Activated CD4-positive, alpha-beta T cell treated with anti-CD3 and anti-CD28 coated beads for 36 hours (primary cell): ENCODE results near the gene RNASEL. TPM values are rescaled to one million over a fixed set of nuclear protein-coding genes. Genes with fewer than 3 reads are reported as not detected.
"Not testable (repeated sequence)": the region's sequence is repeated elsewhere in the genome, so short reads cannot be mapped to it uniquely, and the experiment has no call there.

ENCODE experiments used
- ATAC-seq: fragments of 200-7000 bp; cut with Tn5 transposase; one replicate; pipeline ENCODE4 v1.10.0; 2021; ENCODE audit warnings: mild to moderate bottlenecking, moderate library complexity
- CTCF ChIA-PET: fragments of 350-600 bp; sonication (Branson Sonifier 250); formaldehyde crosslinking; loops from one replicate; lab custom pipeline; 2021; ENCODE audit warnings: antibody characterized with exemption; lab: Charles Lee
- POLR2A ChIA-PET: fragments of 350-600 bp; sonication (Branson Sonifier 250); formaldehyde crosslinking; loops from one replicate; lab custom pipeline; 2021; ENCODE audit warnings: antibody characterized with exemption, inconsistent platforms; lab: Charles Lee
- DNase-seq: peaks from one replicate; pipeline ENCODE4 v3.0.0-alpha.2; 2020
- H3K27ac Mint-ChIP-seq: one replicate; pipeline ENCODE4 v1.8.0; 2021; ENCODE audit warnings: mixed read lengths
- H3K27me3 Mint-ChIP-seq: one replicate; pipeline ENCODE4 v1.8.0; 2021; ENCODE audit warnings: mixed read lengths
- H3K36me3 Mint-ChIP-seq: one replicate; pipeline ENCODE4 v1.8.0; 2021; ENCODE audit warnings: low read depth, mixed read lengths
- H3K4me1 Mint-ChIP-seq: one replicate; pipeline ENCODE4 v1.8.0; 2021; ENCODE audit warnings: mixed read lengths
- H3K4me3 Mint-ChIP-seq: one replicate; pipeline ENCODE4 v1.8.0; 2021; ENCODE audit warnings: mild to moderate bottlenecking, moderate library complexity, mixed read lengths
- H3K9me3 Mint-ChIP-seq: one replicate; pipeline ENCODE4 v1.8.0; 2021; ENCODE audit warnings: low read depth, mixed read lengths
- intact Hi-C, 2 experiments: fragments of 100-400 bp; cut with DNase I in 1 of 2; cut with micrococcal nuclease in 1 of 2; formaldehyde crosslinking; loops; one replicate each; pipeline versions ENCODE4 v1.14.2 to v1.15.1; 2022 to 2024; cut with DNase I, micrococcal nuclease
- total RNA-seq, 2 experiments: library from RNA; stranded (reverse); gene quantifications; one replicate each; pipeline ENCODE4 v1.2.3, GENCODE V29; 2021

The RNASEL gene
- 1 to 10 TPM; 3.7 to 4.0 TPM for total RNA-seq

- peak; percentile 74 for DNase-seq
- peak within 1 kb of the TSS; percentile 89 for H3K4me3 Mint-ChIP-seq
- H3K27me3 Mint-ChIP-seq, result no peaks in the 10 kb centered on the region
- POLR2A ChIA-PET, result interaction anchor here (0.7 to 1.4 kb wide), 2 partner anchors 9 to 113 kb away, joined by 4 read pairs; no protein-coding TSS in a partner anchor
- H3K27ac Mint-ChIP-seq, result peak within 1 kb of the TSS; percentile 99
- CTCF ChIA-PET, result interaction anchor here (0.7 to 23.5 kb wide), 12 partner anchors 9 to 503 kb away, joined by 3 to 772 read pairs (median 3); partner anchors contain the start of gene NPL
- peaks cover 45% of the 10 kb centered on the region for H3K4me1 Mint-ChIP-seq
- peaks cover 7% of the 10 kb centered on the region for H3K36me3 Mint-ChIP-seq
- intact Hi-C loops, result loop anchor here in 1 of 2 experiments (1.0 to 2.0 kb wide), 2 partner anchors 200 to 251 kb away; partner anchors contain the start of genes DHX9 and NPL
- peaks cover 2% of the 10 kb centered on the region for H3K9me3 Mint-ChIP-seq
- ATAC-seq, result peak; percentile 92
Observed at GRCh38 chr1:182588500-182589396, at the start of gene RNASEL. Gene RNASEL, minus strand, starts transcription at chr1:182589256. Its CDS starts 2,450 bp downstream, at chr1:182586806.

- H3K4me3 Mint-ChIP-seq, result no peak overlapping the region
- ChIA-PET POLR2A (no interaction called here), CTCF (no interaction called here)
- H3K9me3 Mint-ChIP-seq, result no peaks in the 10 kb centered on the region
- H3K36me3 Mint-ChIP-seq, result no peaks in the 10 kb centered on the region
- H3K4me1 Mint-ChIP-seq, result peaks cover 2% of the 10 kb centered on the region
- ATAC-seq (no peak), DNase-seq (no peak)
- intact Hi-C loops, result no loop called here
- no peaks in the 10 kb centered on the region for H3K27me3 Mint-ChIP-seq
- H3K27ac Mint-ChIP-seq, result no peak overlapping the region
Observed at GRCh38 chr1:182637769-182638168, 48.7 kb upstream of the RNASEL start.

GRCh38 chr1:182635871-182636270 is 46.8 kb upstream of the RNASEL start:
- no peak for DNase-seq
- intact Hi-C loops, result no loop called here
- CTCF ChIA-PET, result no interaction called here
- no peaks in the 10 kb centered on the region for H3K36me3 Mint-ChIP-seq
- H3K27ac Mint-ChIP-seq, result no peak overlapping the region
- H3K9me3 Mint-ChIP-seq, result no peaks in the 10 kb centered on the region
- ATAC-seq, result no peak
- H3K4me3 Mint-ChIP-seq, result no peak overlapping the region
- POLR2A ChIA-PET, result no interaction called here
- H3K4me1 Mint-ChIP-seq, result peaks cover 12% of the 10 kb centered on the region
- peaks cover 4% of the 10 kb centered on the region for H3K27me3 Mint-ChIP-seq

GRCh38 chr1:182634306-182635072 is 45.4 kb upstream of the RNASEL start:
- Mint-ChIP-seq H3K4me3 (no peak overlapping the region), H3K4me1 (peaks cover 26% of the 10 kb centered on the region), H3K36me3 (no peaks in the 10 kb centered on the region), H3K27ac (no peak overlapping the region), H3K27me3 (peaks cover 4% of the 10 kb centered on the region), H3K9me3 (no peaks in the 10 kb centered on the region)
- intact Hi-C loops, result no loop called here
- no peak for DNase-seq
- ATAC-seq, result no peak
- ChIA-PET POLR2A (no interaction called here), CTCF (no interaction called here)

- no peaks in the 10 kb centered on the region for H3K9me3 Mint-ChIP-seq
- no peak for DNase-seq
- intact Hi-C loops, result no loop called here
- H3K4me1 Mint-ChIP-seq, result peaks cover 32% of the 10 kb centered on the region
- ATAC-seq, result no peak
- no peak overlapping the region for H3K27ac Mint-ChIP-seq
- no peaks in the 10 kb centered on the region for H3K36me3 Mint-ChIP-seq
- H3K4me3 Mint-ChIP-seq, result no peak overlapping the region
- ChIA-PET POLR2A (no interaction called here), CTCF (interaction anchor here (0.7 kb wide), 1 partner anchor 250 kb away, joined by 3 read pairs; no protein-coding TSS in a partner anchor)
- peaks cover 4% of the 10 kb centered on the region for H3K27me3 Mint-ChIP-seq
Observed at GRCh38 chr1:182633657-182634281, 44.7 kb upstream of the RNASEL start.

GRCh38 chr1:182633031-182633430 is 44.0 kb upstream of the RNASEL start:
- CTCF ChIA-PET, result interaction anchor here (0.7 kb wide), 1 partner anchor 251 kb away, joined by 3 read pairs; no protein-coding TSS in a partner anchor
- no peak overlapping the region for H3K27ac Mint-ChIP-seq
- peaks cover 34% of the 10 kb centered on the region for H3K4me1 Mint-ChIP-seq
- POLR2A ChIA-PET, result no interaction called here
- H3K9me3 Mint-ChIP-seq, result no peaks in the 10 kb centered on the region
- H3K4me3 Mint-ChIP-seq, result no peak overlapping the region
- ATAC-seq (no peak), DNase-seq (no peak)
- no peaks in the 10 kb centered on the region for H3K36me3 Mint-ChIP-seq
- peaks cover 4% of the 10 kb centered on the region for H3K27me3 Mint-ChIP-seq
- intact Hi-C loops, result no loop called here

GRCh38 chr1:182632441-182632857 is 43.4 kb upstream of the RNASEL start:
- H3K4me1 Mint-ChIP-seq, result peaks cover 34% of the 10 kb centered on the region
- intact Hi-C loops, CTCF ChIA-PET, DNase-seq, H3K27me3 Mint-ChIP-seq, POLR2A ChIA-PET, H3K9me3 Mint-ChIP-seq, ATAC-seq, H3K4me3 Mint-ChIP-seq, H3K36me3 Mint-ChIP-seq, H3K27ac Mint-ChIP-seq: not testable (repeated sequence)

- Mint-ChIP-seq H3K27me3 (peaks cover 6% of the 10 kb centered on the region), H3K4me3 (no peak overlapping the region), H3K27ac (no peak overlapping the region), H3K36me3 (no peaks in the 10 kb centered on the region), H3K4me1 (peaks cover 35% of the 10 kb centered on the region), H3K9me3 (no peaks in the 10 kb centered on the region)
- ChIA-PET POLR2A (no interaction called here), CTCF (interaction anchor here (0.7 kb wide), 1 partner anchor 20 kb away, joined by 4 read pairs; no protein-coding TSS in a partner anchor)
- DNase-seq (no peak), ATAC-seq (no peak)
- intact Hi-C loops, result no loop called here
Observed at GRCh38 chr1:182631954-182632353, 42.9 kb upstream of the RNASEL start.

GRCh38 chr1:182631053-182631677 is 42.1 kb upstream of the RNASEL start:
- no peak overlapping the region for H3K27ac Mint-ChIP-seq
- H3K4me3 Mint-ChIP-seq, result no peak overlapping the region
- no peak for ATAC-seq
- H3K4me1 Mint-ChIP-seq, result peaks cover 43% of the 10 kb centered on the region
- H3K9me3 Mint-ChIP-seq, result no peaks in the 10 kb centered on the region
- peaks cover 10% of the 10 kb centered on the region for H3K27me3 Mint-ChIP-seq
- POLR2A ChIA-PET, result no interaction called here
- no peaks in the 10 kb centered on the region for H3K36me3 Mint-ChIP-seq
- CTCF ChIA-PET, result interaction anchor here (0.7 kb wide), 1 partner anchor 19 kb away, joined by 4 read pairs; no protein-coding TSS in a partner anchor
- DNase-seq, result no peak
- intact Hi-C loops, result no loop called here

- intact Hi-C loops, result no loop called here
- DNase-seq (no peak), ATAC-seq (no peak)
- H3K4me3 Mint-ChIP-seq, result no peak overlapping the region
- peak overlapping the region; percentile 34 for H3K27ac Mint-ChIP-seq
- H3K36me3 Mint-ChIP-seq, result no peaks in the 10 kb centered on the region
- ChIA-PET CTCF (no interaction called here), POLR2A (interaction anchor here (1.0 kb wide), 1 partner anchor 15 kb away, joined by 7 read pairs; no protein-coding TSS in a partner anchor)
- peaks cover 49% of the 10 kb centered on the region for H3K4me1 Mint-ChIP-seq
- peaks cover 10% of the 10 kb centered on the region for H3K27me3 Mint-ChIP-seq
- no peaks in the 10 kb centered on the region for H3K9me3 Mint-ChIP-seq
Observed at GRCh38 chr1:182630586-182630985, 41.5 kb upstream of the RNASEL start.
